HG02981 (cell line): ENCODE data around the gene VASH2.
"Not testable (repeated sequence)": the region's sequence is repeated elsewhere in the genome, so short reads cannot be mapped to it uniquely, and the experiment has no call there.

Experiments
- ATAC-seq: cut with Tn5 transposase; IDR thresholded peaks from one replicate; pipeline ENCODE4 v1.9.1; 2021; ENCODE audit warnings: mild to moderate bottlenecking, moderate library complexity; ENCODE audit not compliant: unreplicated experiment

VASH2 gene

GRCh38 chr1:213017447-213018273 lies 67.3 kb downstream of the VASH2 start:
- no peak for ATAC-seq

- no peak for ATAC-seq
Measured at GRCh38 chr1:213019450-213019849, 69.1 kb downstream of the VASH2 start.

DNA sequence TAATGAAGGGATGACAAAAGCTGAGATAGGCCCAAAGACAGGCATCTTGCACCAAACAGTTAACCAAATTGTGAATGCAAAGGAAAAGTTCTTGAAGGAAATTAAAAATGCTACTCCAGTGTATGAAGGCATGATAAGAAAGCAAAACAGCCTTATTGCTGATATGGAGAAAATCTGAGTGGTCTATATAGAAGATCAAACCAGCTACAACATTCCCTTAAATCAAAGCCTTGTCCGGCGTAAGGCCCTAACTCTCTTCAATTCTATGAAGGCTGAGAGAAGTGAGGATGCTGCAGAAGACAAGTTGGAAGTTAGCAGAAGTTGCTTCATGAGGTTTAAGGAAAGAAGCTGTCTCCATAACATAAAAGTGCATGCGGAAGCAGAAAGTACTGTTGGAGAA lies 69.7 kb downstream of the VASH2 start:
- no peak for ATAC-seq

DNA sequence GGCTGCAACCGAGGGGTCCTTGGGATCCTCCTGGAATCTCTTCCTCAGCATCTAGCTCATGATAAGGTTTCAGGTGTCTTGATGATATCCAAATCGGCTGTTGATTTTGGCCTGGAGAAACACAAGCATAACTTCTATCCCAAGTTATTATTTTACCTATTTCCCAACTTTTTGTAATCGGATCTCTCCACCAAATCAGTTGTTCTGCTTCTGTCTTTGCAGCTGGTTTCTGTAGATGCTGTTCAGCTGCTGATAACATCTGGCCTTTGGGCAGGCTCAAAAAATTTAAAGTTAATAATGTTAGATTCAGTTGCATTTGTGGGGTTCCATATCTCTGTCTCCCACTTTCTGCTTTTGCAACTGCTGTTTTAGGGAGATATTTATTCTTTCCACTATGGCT lies 76.7 kb downstream of the VASH2 start:
- ATAC-seq = not testable (repeated sequence)

DNA sequence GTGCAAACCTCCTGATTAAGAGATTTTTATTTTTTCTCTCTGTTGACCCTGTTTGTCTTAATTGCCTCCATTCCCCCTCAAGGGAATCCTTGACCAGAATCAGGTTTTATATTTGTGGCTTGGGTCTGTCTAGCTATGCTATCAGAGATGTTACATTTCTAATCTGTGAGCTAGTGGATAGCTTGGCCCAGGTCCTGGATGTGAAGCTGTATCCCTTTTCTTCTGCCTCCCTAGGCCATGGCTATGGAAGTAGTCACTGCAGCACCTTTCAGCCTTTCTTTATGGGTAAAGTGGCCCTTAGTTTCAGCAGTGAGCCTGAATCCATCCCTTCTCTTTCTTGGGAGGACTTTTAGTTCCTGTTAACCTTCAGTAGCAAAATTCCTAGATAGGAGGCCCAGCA lies 82.3 kb downstream of the VASH2 start:
- no peak for ATAC-seq

DNA sequence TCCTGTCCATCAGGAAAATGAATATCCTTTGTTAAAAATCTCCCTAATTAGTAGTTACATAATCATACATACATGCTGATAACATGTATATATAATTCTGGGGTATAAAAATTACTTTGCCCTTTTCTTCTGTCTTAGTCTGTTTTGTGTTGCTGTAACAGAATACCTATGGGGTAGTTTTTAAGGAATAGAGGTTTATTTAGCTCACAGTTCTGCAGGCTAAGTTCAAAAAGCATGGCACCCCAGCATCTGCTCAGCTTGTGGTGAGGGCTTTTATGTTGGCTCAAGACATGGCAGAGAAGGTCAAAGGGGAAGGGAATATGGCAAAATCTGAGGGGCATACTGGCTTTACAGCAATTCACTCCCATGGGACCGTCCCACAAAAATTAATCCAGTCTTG lies 84.4 kb downstream of the VASH2 start:
- no peak for ATAC-seq

- ATAC-seq = no peak
Measured at GRCh38 chr1:213035573-213035972, 85.2 kb downstream of the VASH2 start.
